Retinal pigment epithelial cell (primary cell): ENCODE results near the gene CD3E.

Experiments
- DNase-seq: peaks from one replicate; pipeline ENCODE4 v3.0.0-alpha.2; 2010; ENCODE audit warnings: low read depth
- H3K4me3 ChIP-seq: 2 replicates; pipeline ENCODE4 v1.5.1; 2011; ENCODE audit warnings: mild to moderate bottlenecking, low read length, control low read depth, moderate library complexity
- TF ChIP-seq, protein P1 (sequence below): conservative IDR thresholded peaks from 2 replicates; pipeline ENCODE4 v1.5.1; 2011; ENCODE audit warnings: low read depth, low read length, control low read depth, inconsistent platforms

CD3E gene

GRCh38 chr11:118289401-118289800 lies 15.1 kb upstream of the CD3E start:
- H3K4me3 ChIP-seq, result no peak overlapping the region
- TF ChIP-seq, protein P1, sequence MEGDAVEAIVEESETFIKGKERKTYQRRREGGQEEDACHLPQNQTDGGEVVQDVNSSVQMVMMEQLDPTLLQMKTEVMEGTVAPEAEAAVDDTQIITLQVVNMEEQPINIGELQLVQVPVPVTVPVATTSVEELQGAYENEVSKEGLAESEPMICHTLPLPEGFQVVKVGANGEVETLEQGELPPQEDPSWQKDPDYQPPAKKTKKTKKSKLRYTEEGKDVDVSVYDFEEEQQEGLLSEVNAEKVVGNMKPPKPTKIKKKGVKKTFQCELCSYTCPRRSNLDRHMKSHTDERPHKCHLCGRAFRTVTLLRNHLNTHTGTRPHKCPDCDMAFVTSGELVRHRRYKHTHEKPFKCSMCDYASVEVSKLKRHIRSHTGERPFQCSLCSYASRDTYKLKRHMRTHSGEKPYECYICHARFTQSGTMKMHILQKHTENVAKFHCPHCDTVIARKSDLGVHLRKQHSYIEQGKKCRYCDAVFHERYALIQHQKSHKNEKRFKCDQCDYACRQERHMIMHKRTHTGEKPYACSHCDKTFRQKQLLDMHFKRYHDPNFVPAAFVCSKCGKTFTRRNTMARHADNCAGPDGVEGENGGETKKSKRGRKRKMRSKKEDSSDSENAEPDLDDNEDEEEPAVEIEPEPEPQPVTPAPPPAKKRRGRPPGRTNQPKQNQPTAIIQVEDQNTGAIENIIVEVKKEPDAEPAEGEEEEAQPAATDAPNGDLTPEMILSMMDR, result no peak
- no peak for DNase-seq

DNA sequence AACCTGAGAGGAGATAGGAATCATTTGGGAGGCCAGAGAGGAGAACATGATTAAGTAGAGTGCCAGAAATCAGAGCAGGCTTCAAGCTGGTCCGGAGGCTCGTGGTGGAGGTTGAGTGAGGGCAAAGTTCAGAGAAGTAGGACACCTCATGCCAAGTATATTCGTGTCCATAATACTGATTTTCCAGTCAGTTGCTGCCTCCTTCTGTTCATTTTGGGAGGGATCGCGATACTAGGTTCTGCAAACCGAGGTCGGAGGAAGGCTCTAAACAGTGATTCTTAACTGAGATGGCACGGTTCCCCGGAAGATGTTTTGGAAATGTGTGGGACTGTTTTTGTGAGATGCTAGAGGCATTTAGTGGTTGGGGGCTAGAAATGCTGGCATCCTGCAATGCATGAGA lies 13.6 kb upstream of the CD3E start:
- no peak for DNase-seq
- no peak overlapping the region for H3K4me3 ChIP-seq
- TF ChIP-seq, protein P1, result peak; percentile 10

DNA sequence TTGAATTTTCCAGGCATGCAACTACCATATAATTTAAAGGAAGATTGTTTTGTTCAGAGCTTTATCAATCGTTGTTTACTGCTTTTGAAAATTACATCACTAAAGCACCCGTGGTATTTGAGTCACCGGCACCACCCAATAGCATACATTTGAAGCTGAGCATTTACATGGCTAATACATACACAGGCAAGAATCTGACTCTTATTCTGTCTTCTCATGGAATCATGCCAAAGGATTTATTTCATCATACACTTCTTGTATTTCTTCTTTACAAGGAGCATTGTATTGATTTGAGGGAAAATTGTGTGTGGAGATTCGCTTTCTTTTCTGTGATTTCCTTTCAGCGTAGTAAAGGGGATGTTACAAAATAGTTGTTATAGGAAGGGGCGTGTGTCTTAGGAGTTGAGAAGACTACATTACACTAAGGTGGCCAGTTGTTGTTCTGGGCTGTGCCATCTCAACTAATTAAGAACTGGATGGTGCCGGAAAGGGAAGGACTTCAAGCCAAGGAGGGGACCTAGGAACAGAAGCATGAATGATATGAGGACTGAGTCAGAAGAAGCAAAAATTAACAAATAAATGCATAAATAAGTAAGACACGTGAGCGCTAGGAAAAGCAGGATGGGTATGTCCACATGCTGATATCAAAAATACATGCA lies 12.9 kb upstream of the CD3E start:
- no peak for DNase-seq
- TF ChIP-seq, protein P1, result no peak
- H3K4me3 ChIP-seq, result no peak overlapping the region

- DNase-seq, result no peak
- H3K4me3 ChIP-seq, result no peak overlapping the region
- TF ChIP-seq, protein P1, result no peak
Observed at GRCh38 chr11:118294053-118294452, 10.5 kb upstream of the CD3E start.

GRCh38 chr11:118295199-118295598 lies 9.3 kb upstream of the CD3E start:
- no peak overlapping the region for H3K4me3 ChIP-seq
- TF ChIP-seq, protein P1, result no peak
- DNase-seq, result no peak

DNA sequence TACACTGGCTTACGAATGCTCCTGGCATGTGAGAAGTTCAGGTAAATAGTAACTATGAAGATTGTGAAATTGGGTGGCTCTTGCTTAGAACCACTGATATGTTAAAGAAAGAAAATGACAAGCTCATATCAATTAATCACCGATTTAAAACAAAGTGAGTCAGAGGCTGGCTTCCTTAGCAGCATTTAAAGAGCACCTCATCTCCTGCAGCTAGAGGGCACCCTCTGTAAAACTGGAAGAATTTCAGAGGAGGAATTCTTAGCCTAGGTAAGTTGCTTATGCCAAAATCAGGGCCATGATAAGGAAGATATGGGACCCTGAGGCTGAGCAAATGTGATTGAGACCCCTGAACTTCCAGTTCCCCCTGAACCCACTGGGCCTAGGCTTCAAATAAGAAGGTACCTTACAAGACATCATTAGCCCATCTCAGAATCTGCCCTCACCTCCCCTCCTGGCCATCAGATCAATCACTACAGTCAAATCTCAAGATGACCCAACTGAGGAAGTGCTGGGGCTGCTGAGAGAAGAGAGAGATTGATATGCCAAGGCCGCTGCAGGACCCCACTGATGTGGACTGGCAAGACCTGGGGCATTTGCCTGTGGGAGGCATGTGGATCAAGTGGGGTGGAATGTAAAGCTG lies 8.6 kb upstream of the CD3E start:
- DNase-seq, result no peak
- H3K4me3 ChIP-seq, result no peak overlapping the region
- TF ChIP-seq, protein P1, result peak; percentile 70

DNA sequence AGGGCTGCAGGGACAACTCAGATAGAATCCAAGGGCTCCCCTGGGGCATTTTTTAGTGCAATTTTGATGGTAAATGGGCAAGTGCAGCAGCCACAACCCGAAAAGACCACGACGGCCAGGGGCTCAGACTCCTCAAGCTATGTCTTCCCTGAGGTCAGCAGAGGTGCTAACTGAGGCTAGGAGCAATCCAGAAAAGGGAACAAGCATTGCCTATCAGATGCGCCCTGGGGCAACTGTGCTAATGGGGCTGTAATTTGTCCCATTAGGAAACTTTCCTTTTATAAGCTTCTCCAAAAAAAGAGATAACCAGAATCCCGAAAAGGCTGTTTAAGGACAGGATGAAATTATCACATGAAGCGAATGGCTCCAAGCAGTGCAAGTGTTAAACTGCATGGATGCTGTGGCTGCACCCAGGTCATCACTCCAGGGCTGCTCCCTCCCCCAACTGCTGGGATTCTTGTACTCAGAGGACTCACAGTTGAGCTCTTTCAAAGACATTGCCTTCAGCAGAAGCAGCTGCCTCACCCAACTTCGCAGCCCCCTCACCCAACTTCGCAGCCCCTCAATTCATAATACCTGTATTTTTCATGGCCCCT lies 2.8 kb upstream of the CD3E start:
- no peak overlapping the region for H3K4me3 ChIP-seq
- DNase-seq, result no peak
- TF ChIP-seq, protein P1, result no peak
